ENCODE results near the gene AGRP.

The AGRP gene

GRCh38 chr16:67483150-67483549, at the start of gene AGRP:
Gene AGRP, minus strand, starts transcription at chr16:67483547. Its CDS starts 149 bp downstream, at chr16:67483398.
- Histone ChIP-seq H3K9me3 (ENCODE audit: control insufficient read depth in 2 of 2, low read length in 2 of 2) (no peaks in the 10 kb centered on the region), H3K36me3 (ENCODE audit: control insufficient read depth in 2 of 2, insufficient read depth in 2 of 2, low read length in 2 of 2) (peaks cover 2 to 9% of the 10 kb centered on the region in 2 donors), H3K27me3 (ENCODE audit: control insufficient read depth in 2 of 2, insufficient read depth in 2 of 2, low read length in 2 of 2) (no peaks in the 10 kb centered on the region), H3K9ac (ENCODE audit: low read depth in 1 of 2, low read length in 2 of 2) (no peak within 1 kb of the TSS), H3K27ac (ENCODE audit: low read depth in 2 of 2, low read length in 2 of 2) (peak within 1 kb of the TSS in 1 of 2 donors; percentile 90), H3K4me1 (ENCODE audit: control insufficient read depth in 2 of 2, insufficient read depth in 2 of 2, low read length in 2 of 2) (peaks cover 5 to 20% of the 10 kb centered on the region in 2 donors), H3K4me3 (ENCODE audit: low read length in 2 of 2) (peak within 1 kb of the TSS in 1 of 2 donors; percentile 88)

- Histone ChIP-seq H3K9ac (ENCODE audit: low read depth in 1 of 2, low read length in 2 of 2) (peak overlapping the region; percentile 19 to 54), H3K27me3 (ENCODE audit: control insufficient read depth in 2 of 2, insufficient read depth in 2 of 2, low read length in 2 of 2) (peaks cover 8 to 13% of the 10 kb centered on the region in 2 donors), H3K4me1 (ENCODE audit: control insufficient read depth in 2 of 2, insufficient read depth in 2 of 2, low read length in 2 of 2) (peaks cover 20 to 21% of the 10 kb centered on the region in 2 donors), H3K27ac (ENCODE audit: low read depth in 2 of 2, low read length in 2 of 2) (peak overlapping the region; percentile 76 to 77), H3K9me3 (ENCODE audit: control insufficient read depth in 2 of 2, low read length in 2 of 2) (no peaks in the 10 kb centered on the region), H3K36me3 (ENCODE audit: control insufficient read depth in 2 of 2, insufficient read depth in 2 of 2, low read length in 2 of 2) (no peaks in the 10 kb centered on the region), H3K4me3 (ENCODE audit: low read length in 2 of 2) (peak overlapping the region; percentile 3 to 65)
Measured at GRCh38 chr16:67531247-67531646, 47.9 kb upstream of the AGRP start.

- Histone ChIP-seq H3K4me1 (ENCODE audit: control insufficient read depth in 2 of 2, insufficient read depth in 2 of 2, low read length in 2 of 2) (peaks cover 20 to 21% of the 10 kb centered on the region in 2 donors), H3K9me3 (ENCODE audit: control insufficient read depth in 2 of 2, low read length in 2 of 2) (no peaks in the 10 kb centered on the region)
Measured at GRCh38 chr16:67530013-67530939, 46.9 kb upstream of the AGRP start.

GRCh38 chr16:67529582-67530012, 46.2 kb upstream of the AGRP start:
- Histone ChIP-seq H3K9ac (ENCODE audit: low read depth in 1 of 2, low read length in 2 of 2) (peak overlapping the region; percentile 70 to 73), H3K4me3 (ENCODE audit: low read length in 2 of 2) (peak overlapping the region; percentile 71 to 73), H3K36me3 (ENCODE audit: control insufficient read depth in 2 of 2, insufficient read depth in 2 of 2, low read length in 2 of 2) (no peaks in the 10 kb centered on the region), H3K27ac (ENCODE audit: low read depth in 2 of 2, low read length in 2 of 2) (peak overlapping the region; percentile 76 to 77), H3K27me3 (ENCODE audit: control insufficient read depth in 2 of 2, insufficient read depth in 2 of 2, low read length in 2 of 2) (peaks cover 7 to 13% of the 10 kb centered on the region in 2 donors), H3K9me3 (ENCODE audit: control insufficient read depth in 2 of 2, low read length in 2 of 2) (peaks cover 0 to 2% of the 10 kb centered on the region in 2 donors), H3K4me1 (ENCODE audit: control insufficient read depth in 2 of 2, insufficient read depth in 2 of 2, low read length in 2 of 2) (peaks cover 20 to 21% of the 10 kb centered on the region in 2 donors)

More at GRCh38 chr16:67530013-67530939, 46.9 kb upstream of the AGRP start:
- Histone ChIP-seq H3K27me3 (ENCODE audit: control insufficient read depth in 2 of 2, insufficient read depth in 2 of 2, low read length in 2 of 2) (peaks cover 7 to 13% of the 10 kb centered on the region in 2 donors), H3K4me3 (ENCODE audit: low read length in 2 of 2) (peak overlapping the region; percentile 71 to 73), H3K27ac (ENCODE audit: low read depth in 2 of 2, low read length in 2 of 2) (peak overlapping the region; percentile 76 to 77), H3K9ac (ENCODE audit: low read depth in 1 of 2, low read length in 2 of 2) (peak overlapping the region; percentile 70 to 73), H3K36me3 (ENCODE audit: control insufficient read depth in 2 of 2, insufficient read depth in 2 of 2, low read length in 2 of 2) (no peaks in the 10 kb centered on the region)

- Histone ChIP-seq H3K4me3 (ENCODE audit: low read length in 2 of 2) (peak overlapping the region; percentile 71 to 73), H3K9ac (ENCODE audit: low read depth in 1 of 2, low read length in 2 of 2) (peak overlapping the region; percentile 70 to 73), H3K36me3 (ENCODE audit: control insufficient read depth in 2 of 2, insufficient read depth in 2 of 2, low read length in 2 of 2) (no peaks in the 10 kb centered on the region), H3K27me3 (ENCODE audit: control insufficient read depth in 2 of 2, insufficient read depth in 2 of 2, low read length in 2 of 2) (peaks cover 7 to 13% of the 10 kb centered on the region in 2 donors), H3K4me1 (ENCODE audit: control insufficient read depth in 2 of 2, insufficient read depth in 2 of 2, low read length in 2 of 2) (peaks cover 20 to 21% of the 10 kb centered on the region in 2 donors), H3K9me3 (ENCODE audit: control insufficient read depth in 2 of 2, low read length in 2 of 2) (peaks cover 0 to 2% of the 10 kb centered on the region in 2 donors), H3K27ac (ENCODE audit: low read depth in 2 of 2, low read length in 2 of 2) (peak overlapping the region; percentile 76 to 77)
Measured at GRCh38 chr16:67528870-67529581, 45.7 kb upstream of the AGRP start.

- Histone ChIP-seq H3K27me3 (ENCODE audit: control insufficient read depth in 2 of 2, insufficient read depth in 2 of 2, low read length in 2 of 2) (peaks cover 7 to 13% of the 10 kb centered on the region in 2 donors), H3K27ac (ENCODE audit: low read depth in 2 of 2, low read length in 2 of 2) (peak within 1 kb of the TSS; percentile 76 to 77), H3K9me3 (ENCODE audit: control insufficient read depth in 2 of 2, low read length in 2 of 2) (peaks cover 0 to 2% of the 10 kb centered on the region in 2 donors), H3K9ac (ENCODE audit: low read depth in 1 of 2, low read length in 2 of 2) (peak within 1 kb of the TSS; percentile 70 to 73), H3K4me3 (ENCODE audit: low read length in 2 of 2) (peak within 1 kb of the TSS; percentile 71 to 73), H3K4me1 (ENCODE audit: control insufficient read depth in 2 of 2, insufficient read depth in 2 of 2, low read length in 2 of 2) (peaks cover 20 to 21% of the 10 kb centered on the region in 2 donors), H3K36me3 (ENCODE audit: control insufficient read depth in 2 of 2, insufficient read depth in 2 of 2, low read length in 2 of 2) (no peaks in the 10 kb centered on the region)
Measured at GRCh38 chr16:67528222-67528869, 45.0 kb upstream of the AGRP start, which contains the start of gene RIPOR1. Gene RIPOR1, plus strand, starts transcription at chr16:67528829. Its CDS starts 9,618 bp downstream, at chr16:67538447.

GRCh38 chr16:67526149-67526791, 42.9 kb upstream of the AGRP start:
- H3K9ac ChIP-seq (ENCODE audit: low read depth in 1 of 2, low read length in 2 of 2) = no peak overlapping the region
- H3K4me3 ChIP-seq (ENCODE audit: low read length in 2 of 2) = no peak overlapping the region
- H3K4me1 ChIP-seq (ENCODE audit: control insufficient read depth in 2 of 2, insufficient read depth in 2 of 2, low read length in 2 of 2) = peaks cover 19 to 21% of the 10 kb centered on the region in 2 donors
- H3K36me3 ChIP-seq (ENCODE audit: control insufficient read depth in 2 of 2, insufficient read depth in 2 of 2, low read length in 2 of 2) = no peaks in the 10 kb centered on the region
- no peak overlapping the region for H3K27ac ChIP-seq (ENCODE audit: low read depth in 2 of 2, low read length in 2 of 2)
- H3K27me3 ChIP-seq (ENCODE audit: control insufficient read depth in 2 of 2, insufficient read depth in 2 of 2, low read length in 2 of 2) = peaks cover 7 to 13% of the 10 kb centered on the region in 2 donors
- peaks cover 0 to 2% of the 10 kb centered on the region in 2 donors for H3K9me3 ChIP-seq (ENCODE audit: control insufficient read depth in 2 of 2, low read length in 2 of 2)

- Histone ChIP-seq H3K4me3 (ENCODE audit: low read length in 2 of 2) (no peak overlapping the region), H3K36me3 (ENCODE audit: control insufficient read depth in 2 of 2, insufficient read depth in 2 of 2, low read length in 2 of 2) (no peaks in the 10 kb centered on the region), H3K4me1 (ENCODE audit: control insufficient read depth in 2 of 2, insufficient read depth in 2 of 2, low read length in 2 of 2) (peaks cover 12 to 19% of the 10 kb centered on the region in 2 donors), H3K27ac (ENCODE audit: low read depth in 2 of 2, low read length in 2 of 2) (no peak overlapping the region), H3K27me3 (ENCODE audit: control insufficient read depth in 2 of 2, insufficient read depth in 2 of 2, low read length in 2 of 2) (peaks cover 3 to 5% of the 10 kb centered on the region in 2 donors), H3K9me3 (ENCODE audit: control insufficient read depth in 2 of 2, low read length in 2 of 2) (peaks cover 0 to 2% of the 10 kb centered on the region in 2 donors), H3K9ac (ENCODE audit: low read depth in 1 of 2, low read length in 2 of 2) (no peak overlapping the region)
Measured at GRCh38 chr16:67525176-67525860, 42.0 kb upstream of the AGRP start.

Measured in mucosa of rectum (tissue), 2 donors.